HG02840 (cell line): ENCODE results near the gene AGAP1.

Experiments
- ATAC-seq: cut with Tn5 transposase; IDR thresholded peaks from one replicate; pipeline ENCODE4 v1.9.1; 2021; ENCODE audit warnings: mild to moderate bottlenecking, moderate library complexity, moderate number of reproducible peaks; ENCODE audit not compliant: unreplicated experiment, low FRiP score

AGAP1 gene

GRCh38 chr2:235989591-235989990 is 495.7 kb downstream of the AGAP1 start:
- no peak for ATAC-seq

- no peak for ATAC-seq
Observed at GRCh38 chr2:235990344-235990743, 496.5 kb downstream of the AGAP1 start.

GRCh38 chr2:235992024-235992423 is 498.2 kb downstream of the AGAP1 start:
- no peak for ATAC-seq

GRCh38 chr2:235996419-235996818 is 502.6 kb downstream of the AGAP1 start:
- ATAC-seq = no peak

- no peak for ATAC-seq
Observed at GRCh38 chr2:235999011-235999410, 505.2 kb downstream of the AGAP1 start.

- ATAC-seq = no peak
Observed at GRCh38 chr2:236001166-236001828, 507.5 kb downstream of the AGAP1 start.

- no peak for ATAC-seq
Observed at GRCh38 chr2:236001854-236002253, 508.0 kb downstream of the AGAP1 start.

- ATAC-seq = no peak
Observed at GRCh38 chr2:236008006-236008405, 514.2 kb downstream of the AGAP1 start.

GRCh38 chr2:236008857-236009256 is 515.0 kb downstream of the AGAP1 start:
- no peak for ATAC-seq

- no peak for ATAC-seq
Observed at GRCh38 chr2:236010920-236011685, 517.3 kb downstream of the AGAP1 start.

- ATAC-seq = no peak
Observed at GRCh38 chr2:236012155-236012554, 518.3 kb downstream of the AGAP1 start.

GRCh38 chr2:236014408-236015131 is 520.7 kb downstream of the AGAP1 start:
- no peak for ATAC-seq

- ATAC-seq = no peak
Observed at GRCh38 chr2:236015171-236015570, 521.3 kb downstream of the AGAP1 start.

GRCh38 chr2:236016496-236016895 is 522.7 kb downstream of the AGAP1 start:
- no peak for ATAC-seq

- ATAC-seq = no peak
Observed at GRCh38 chr2:236017446-236017845, 523.6 kb downstream of the AGAP1 start.

- ATAC-seq = no peak
Observed at GRCh38 chr2:236019434-236019833, 525.6 kb downstream of the AGAP1 start.

GRCh38 chr2:236021499-236022057 is 527.7 kb downstream of the AGAP1 start:
- no peak for ATAC-seq

- ATAC-seq = no peak
Observed at GRCh38 chr2:236022128-236022527, 528.3 kb downstream of the AGAP1 start.

GRCh38 chr2:236025892-236026291 is 532.0 kb downstream of the AGAP1 start:
- ATAC-seq = no peak

- no peak for ATAC-seq
Observed at GRCh38 chr2:236026841-236027240, 533.0 kb downstream of the AGAP1 start.

- no peak for ATAC-seq
Observed at GRCh38 chr2:236028066-236028465, 534.2 kb downstream of the AGAP1 start.
